GM21515 (cell line): Measurements from ENCODE around the gene CASP10.

Experiments used
- ATAC-seq: cut with Tn5 transposase; IDR thresholded peaks from one replicate; pipeline ENCODE4 v1.9.1; 2021; ENCODE audit not compliant: unreplicated experiment

The CASP10 gene

DNA sequence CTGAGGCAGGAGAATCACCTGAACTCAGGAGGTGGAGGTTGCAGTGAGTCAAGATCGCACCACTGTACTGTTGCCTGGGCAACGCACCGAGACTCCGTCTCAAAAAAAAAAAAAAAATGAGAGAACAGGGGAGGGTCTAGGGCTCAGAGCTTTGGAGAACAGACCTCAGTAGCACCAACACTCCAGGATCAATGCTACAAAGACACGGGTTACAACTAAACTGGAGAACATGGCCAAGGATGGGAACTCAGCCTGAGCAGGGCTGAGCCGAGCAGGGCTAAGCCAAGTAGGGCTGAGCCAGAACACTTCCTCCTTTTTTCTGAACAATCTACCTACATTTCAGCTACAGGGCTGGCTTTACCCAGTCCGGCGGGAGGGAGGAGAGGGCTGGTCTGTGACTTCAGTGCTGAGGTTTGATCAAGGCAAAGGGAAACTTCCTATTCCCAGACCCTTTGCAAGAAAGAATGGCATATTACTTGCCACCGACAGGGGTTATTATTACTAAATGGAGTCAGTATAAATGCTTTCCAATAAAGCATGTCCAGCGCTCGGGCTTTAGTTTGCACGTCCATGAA, 74.5 kb downstream of the CASP10 start:
- ATAC-seq, result peak; percentile 50

DNA sequence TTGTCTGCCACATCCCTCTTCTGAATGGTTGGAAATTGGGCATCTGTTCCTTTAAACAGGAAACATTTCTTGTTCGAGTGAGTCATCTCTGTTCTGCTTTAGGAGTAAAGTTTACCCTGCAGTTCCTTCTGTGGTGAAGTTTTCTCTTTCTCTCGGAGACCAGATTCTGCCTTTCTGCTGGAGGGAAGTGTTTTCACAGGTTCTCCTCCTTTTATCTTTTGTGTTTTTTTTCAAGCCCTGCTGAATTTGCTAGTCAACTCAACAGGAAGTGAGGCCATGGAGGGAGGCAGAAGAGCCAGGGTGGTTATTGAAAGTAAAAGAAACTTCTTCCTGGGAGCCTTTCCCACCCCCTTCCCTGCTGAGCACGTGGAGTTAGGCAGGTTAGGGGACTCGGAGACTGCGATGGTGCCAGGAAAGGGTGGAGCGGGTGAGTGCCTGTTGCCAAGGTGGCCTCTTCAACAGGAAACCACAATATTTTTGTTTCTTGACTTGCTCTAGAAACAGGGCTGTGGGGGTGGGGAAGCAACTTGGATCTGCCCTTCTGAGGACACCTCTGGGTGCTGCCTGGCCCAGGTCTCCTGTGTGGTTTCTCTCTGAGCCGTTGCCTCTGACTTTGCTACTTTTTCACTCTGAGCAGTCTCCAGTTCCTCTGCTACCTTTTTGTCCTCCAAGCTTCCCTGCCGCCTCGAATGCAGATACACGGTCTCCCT, 75.2 kb downstream of the CASP10 start:
- ATAC-seq, result peak; percentile 65

DNA sequence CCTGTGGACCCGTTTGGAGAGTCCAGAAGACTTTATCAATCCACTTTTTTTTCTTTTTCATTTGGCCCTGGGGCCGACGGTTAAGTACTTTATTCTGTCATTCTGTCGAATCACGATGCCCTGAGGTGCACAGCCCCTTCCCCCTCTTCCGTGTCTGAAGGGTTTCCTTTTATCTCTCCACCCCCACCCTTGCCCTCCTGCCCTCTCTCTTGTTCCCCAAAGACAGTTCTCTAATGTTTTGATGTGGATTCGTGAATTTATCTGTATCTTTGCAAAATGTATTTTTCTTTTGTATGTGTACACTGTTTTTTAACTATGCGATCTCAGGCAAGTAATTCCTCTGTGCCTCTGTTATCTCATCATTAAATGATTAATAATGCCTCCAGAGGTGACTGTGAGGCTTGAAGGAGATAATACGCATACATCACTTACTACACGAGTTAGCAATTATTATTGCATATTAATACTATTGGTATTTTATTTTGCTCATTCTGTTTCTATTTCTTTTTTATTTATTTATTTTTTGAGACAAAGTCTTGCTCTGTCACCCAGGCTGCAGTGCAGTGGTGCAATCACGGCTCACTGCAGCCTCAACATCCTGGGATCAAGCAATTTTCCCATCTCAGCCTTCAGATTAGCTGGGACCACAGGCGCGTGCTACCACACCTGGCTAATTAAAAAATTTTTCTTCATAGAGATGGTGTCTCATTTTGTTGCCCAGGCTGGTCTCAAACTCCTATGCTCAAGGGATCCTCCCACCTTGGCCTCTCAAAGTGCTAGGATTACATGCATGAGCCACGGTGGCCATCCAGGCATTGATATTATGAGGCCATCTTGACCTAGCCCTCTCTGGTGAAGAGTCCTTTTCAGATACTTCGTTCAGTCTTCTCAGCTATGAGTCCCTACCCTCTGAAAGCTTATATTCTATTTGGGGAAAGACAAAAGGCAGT, 76.0 kb downstream of the CASP10 start:
- no peak for ATAC-seq

DNA sequence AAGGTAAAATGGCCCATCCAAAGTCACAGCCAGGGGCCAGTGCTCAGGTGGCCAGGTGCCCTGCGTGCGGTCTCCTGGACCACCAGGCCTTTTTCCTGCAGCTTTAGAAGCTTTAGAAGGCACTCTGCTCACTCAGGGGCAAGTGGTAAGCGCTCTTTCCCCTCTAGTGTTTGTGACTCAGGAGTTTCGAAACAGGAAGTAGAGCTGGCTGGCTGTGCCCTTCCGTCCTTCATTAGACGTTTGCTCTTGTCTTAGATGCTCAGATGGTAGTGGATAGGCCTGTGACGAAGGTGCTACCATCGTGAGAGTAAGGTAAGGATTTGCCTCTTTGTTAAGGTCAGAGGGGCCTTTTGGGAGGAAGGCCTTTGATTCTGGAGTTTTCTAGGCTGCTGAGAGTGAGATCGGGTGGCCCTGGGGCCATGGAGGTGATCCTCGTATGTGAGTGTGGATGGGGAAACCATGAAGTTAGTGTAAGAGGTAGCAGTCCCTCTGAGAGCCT, 77.4 kb downstream of the CASP10 start, which contains the start of gene CASP8:
TSS of gene CASP8 (plus strand) at position 235 of the 499 bp plus-strand sequence. CDS start 5,951 bp downstream, outside the sequence.
- no peak for ATAC-seq

DNA sequence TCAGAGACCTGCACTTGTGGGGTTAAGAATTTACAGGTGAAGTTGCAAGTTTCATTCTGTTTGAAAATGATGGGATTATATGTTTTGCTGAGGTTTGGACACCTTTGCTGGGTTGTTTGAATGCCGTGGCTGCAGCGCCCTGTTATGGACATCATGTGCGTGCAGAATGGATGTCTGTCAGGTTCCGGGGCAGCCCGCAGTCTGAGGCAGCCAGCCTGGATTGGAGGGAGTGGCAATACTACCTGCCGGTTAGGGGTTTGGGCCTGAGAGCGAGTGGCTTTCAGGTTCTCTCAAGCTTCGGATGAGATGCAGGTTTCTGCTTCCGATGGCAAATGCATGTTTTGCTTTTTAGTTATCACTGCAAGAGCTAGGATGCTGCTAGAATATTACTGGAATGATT, 78.5 kb downstream of the CASP10 start:
- no peak for ATAC-seq

DNA sequence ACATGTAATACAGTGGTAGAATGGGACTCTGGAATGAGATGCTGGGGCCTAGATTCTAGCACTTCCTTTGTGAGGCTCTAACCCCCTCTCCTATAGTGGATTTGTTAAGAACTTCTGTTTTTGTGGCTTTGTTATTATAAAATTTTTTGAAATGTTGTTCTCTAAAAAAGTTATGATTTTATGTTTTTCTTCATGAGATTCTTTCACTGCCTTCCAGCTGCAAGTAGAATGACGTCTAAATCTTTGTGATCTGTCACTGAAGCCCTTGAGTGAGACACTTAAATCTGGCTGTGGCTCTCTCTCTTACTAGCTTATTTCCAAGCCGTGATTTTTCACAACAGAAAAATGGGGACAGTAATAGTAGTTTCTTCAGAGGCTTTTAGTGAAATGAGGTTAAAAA, 79.0 kb downstream of the CASP10 start:
- no peak for ATAC-seq

DNA sequence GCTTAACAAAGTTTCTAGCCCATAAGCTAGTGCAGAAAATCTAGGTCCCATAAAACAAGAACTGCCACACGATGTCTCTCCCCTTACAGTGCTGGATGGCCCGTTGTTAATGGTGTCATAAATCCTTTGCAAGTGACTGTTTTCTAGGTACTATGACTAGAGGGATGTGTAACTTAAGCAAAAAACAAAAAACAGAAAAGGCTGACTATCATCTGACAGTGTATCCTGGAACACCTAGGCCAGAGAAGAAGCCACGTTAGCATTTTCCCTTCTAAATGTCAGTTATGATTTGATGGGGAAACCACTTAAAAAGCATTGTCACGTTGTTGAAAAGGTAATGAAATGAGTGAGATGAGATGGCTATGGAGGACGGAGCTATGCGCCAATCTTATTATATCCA, 79.8 kb downstream of the CASP10 start:
- ATAC-seq, result no peak

DNA sequence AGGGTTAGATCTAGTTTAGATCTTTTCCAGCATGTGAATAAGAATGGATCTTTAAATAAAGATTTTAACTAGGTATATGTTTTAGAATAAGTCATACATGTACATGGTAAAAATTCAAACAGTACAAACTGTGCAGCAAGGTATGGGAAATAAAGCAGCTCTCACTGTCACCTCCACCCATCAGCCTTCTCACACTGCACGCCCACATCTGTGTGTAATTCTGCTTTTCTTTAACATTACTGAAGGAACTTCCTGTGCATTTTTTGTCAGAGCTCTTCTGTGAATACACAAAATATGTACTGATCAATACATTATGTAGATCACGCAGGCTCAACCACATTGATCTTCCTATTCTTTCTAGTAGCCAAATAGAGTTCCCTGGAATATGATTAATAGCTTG, 80.8 kb downstream of the CASP10 start:
- ATAC-seq, result no peak

DNA sequence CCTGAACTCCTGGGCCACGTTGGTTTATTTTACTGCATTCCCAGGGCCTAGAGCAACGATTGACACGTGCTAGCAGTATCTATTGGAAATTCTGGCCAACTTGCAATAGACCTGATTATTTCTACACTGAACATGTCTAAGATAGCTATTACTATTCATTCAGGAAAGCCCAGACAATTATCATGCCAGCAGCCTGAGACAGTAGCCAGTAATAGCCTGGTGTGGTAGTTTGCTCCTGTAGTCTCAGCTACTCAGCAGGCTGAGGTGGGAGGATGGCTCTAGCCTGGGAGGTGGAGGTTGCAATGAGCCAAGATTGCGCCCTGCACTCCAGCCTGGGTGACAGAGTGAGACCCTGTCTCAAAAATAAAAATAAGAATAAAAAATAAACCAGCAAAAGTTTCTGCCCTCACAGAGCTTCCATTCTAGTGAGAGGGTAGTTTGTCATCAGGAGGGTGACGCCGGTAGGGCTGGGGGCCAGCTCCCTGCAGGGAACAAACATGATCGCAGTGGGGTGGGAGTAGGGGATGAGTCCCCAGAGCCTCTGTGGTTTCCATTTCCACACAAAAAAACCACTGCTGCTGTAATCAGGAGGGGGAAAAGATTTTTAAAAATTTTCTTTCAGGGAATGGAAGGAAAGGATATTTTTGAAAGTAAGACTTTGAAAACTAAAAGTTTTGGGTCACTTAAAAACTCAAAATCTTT, 81.7 kb downstream of the CASP10 start:
- ATAC-seq, result no peak

DNA sequence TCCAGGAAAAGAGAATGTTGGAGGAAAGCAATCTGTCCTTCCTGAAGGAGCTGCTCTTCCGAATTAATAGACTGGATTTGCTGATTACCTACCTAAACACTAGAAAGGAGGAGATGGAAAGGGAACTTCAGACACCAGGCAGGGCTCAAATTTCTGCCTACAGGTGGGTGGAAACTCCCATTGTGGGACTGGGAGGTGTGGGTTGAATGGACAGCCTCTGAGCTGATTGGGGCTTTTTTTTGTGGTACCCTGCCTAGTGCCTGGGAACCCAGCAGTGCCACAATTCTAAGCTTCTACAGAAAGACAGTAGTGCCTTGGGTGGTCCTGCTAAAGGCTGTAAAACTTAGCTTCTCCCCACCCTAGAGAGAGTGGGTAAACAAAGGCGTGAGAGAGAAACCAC, 83.7 kb downstream of the CASP10 start:
- no peak for ATAC-seq

DNA sequence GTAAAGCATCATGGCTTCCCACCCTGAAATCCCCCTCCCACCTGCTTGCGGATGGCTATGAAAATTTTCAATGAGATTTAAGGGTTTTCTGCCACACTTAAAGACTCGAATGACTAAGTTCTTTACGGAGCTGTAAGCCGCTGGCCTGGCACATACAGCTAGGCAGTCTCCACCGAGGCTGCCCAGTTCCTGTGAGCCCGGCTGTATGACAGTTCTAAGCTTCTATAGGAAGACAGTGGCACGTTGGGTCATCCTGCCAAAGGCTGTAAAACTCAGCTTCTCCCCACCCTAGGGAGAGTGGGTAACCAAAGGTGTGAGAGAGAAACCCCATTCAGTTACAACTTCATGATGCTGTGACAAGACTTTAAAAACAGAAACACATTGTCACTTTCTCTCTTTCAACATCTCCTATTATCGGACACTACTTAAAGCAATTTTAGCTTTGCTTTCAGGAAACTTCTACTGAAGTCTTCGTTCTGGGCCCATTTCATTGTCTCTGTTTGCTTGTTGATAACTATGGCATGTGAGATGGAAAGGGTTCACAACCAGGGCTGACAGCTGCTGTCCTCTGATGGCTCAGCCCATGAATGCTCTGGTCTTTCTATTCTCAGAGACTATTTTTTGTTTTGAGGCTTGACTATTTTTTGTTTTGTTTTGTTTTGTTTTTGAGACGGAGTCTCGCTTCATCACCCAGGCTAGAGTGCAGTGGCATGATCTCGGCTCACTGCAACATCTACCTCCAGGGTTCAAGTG, 84.5 kb downstream of the CASP10 start:
- ATAC-seq, result no peak

DNA sequence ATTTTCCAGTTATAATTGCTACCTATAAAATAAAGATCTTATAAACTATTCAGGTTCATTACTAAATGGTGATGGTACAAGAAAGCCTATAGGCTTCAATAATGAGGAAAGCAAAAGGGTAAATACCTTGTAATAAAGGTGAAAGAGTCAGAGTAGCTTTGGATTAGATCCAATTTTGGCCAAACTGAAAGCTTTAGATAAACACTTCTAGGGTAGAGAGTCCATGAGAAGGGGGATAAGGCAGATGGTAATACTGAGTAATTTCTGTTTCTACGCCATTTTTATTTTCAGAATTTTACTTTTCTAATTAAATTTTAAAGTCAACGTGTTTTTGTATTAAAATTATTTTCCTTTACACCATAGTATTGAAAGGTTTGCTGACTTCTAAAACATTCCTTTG, 86.8 kb downstream of the CASP10 start:
- ATAC-seq, result no peak

DNA sequence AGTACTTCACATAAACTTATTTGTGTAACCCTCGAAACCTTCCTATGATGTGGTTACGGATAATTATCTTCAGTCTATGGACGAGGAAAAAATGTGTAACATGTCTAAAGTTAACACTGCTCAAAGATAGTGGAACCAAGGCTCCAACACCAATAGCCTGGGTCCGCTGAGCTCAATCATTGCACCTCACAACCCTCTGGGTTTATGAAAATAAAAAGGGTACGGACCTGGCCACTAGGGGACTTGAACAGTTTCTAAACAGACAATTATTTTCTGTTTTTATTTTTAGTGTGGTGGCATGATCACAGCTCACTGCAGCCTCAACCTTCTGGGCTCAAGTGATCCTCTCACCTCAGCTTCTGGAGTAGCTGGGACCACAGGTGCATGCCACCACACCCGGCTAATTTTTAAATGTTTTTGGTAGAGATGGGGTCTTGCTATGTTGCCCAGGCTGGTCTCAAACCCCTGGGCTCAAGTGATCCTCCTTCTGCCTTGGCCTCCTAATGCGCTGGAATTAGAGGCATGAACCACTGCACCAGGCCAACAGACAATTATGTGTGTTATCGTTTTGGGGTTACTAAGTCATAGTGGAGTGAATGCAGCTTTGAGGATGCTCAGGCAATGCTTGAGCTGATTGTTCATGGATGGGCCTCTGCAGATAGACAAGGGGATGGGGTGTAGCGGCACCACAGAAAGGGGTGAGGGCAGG, 87.5 kb downstream of the CASP10 start:
- ATAC-seq, result no peak

DNA sequence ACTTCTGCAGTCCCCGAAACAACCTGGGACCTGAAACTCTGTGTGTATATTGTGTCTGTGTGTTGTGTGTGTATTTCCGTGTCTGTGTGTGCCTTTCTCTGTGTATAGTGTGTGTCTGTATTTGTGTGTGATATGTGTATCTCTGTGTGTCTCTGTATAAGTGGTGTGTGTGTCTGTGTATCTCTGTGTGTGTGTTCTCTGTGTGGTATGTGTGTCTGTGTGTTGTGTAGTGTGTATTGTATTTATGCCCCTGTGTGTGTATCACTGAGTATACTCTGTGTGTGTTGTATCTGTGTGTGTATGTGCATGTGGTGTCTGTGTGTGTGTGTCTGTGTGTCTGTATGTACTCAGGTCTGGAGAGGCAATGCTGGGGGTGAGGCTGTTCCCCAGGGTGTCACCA, 89.0 kb downstream of the CASP10 start:
- no peak for ATAC-seq

DNA sequence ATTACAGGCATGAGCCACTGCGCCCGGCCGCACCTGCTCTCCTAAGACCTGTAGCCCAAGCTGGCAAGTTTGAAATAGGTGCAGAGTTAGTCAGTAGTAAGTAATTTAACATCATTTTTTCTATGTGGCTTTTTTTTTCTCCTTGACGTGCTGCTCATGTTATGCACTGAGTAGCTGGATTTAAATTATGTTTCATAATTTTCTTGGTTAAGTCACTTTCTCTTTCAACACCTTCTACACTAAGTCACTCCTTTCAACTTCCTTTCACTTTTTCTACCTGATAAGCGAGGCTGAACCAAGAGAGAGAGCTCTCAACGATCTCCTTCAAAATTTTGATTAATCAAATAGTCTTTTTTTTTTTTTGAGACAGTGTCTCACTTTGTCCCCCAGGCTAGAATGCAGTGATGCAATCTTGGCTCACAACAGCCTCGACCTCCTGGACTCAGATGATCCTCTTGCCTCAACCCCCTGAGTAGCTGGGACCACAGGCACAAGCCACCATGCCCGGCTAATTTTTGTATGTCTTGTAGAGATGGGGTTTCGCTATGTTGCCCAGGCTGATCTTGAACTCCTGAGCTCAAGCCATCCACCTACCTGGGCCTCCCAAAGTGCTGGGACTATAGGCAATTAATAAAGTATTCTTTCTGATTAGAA, 90.5 kb downstream of the CASP10 start:
- no peak for ATAC-seq

DNA sequence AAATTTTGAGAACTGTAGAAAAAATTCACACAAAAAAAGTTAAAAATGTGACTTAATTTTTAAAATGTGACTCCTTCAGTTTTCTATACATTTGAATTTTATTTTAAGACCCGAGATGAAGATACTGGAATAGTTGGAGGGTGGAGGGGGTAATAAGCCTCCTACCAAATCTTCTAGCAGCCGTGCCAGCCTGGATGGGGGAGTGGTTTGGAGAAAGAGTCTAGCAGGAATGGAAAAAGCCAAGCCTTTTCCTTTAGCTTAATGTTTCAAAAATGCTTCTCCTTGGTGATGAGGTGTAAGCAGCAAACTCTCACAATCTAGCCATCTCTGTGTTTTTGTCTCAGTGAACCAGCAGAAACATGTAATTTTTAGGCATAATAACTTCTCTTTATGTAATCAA, 92.1 kb downstream of the CASP10 start:
- no peak for ATAC-seq

DNA sequence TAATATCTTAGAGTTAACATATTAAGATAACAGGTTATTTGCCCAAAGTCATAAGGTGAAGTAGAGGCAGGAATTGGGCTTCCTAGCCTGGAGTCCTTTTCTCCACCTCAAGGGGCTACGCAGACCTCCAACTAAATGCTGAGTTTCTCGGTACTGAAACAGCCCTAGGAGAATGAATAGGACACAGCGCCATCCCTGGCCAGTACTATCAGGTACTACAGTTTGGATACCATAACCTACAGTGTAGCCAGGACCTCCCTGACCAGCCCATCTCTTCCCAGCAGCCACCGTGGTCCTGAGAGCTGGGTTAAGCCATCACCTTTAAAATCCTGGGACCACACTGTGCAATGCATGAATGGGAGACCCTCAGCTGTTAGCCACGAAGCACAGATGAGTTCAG, 93.0 kb downstream of the CASP10 start:
- no peak for ATAC-seq

DNA sequence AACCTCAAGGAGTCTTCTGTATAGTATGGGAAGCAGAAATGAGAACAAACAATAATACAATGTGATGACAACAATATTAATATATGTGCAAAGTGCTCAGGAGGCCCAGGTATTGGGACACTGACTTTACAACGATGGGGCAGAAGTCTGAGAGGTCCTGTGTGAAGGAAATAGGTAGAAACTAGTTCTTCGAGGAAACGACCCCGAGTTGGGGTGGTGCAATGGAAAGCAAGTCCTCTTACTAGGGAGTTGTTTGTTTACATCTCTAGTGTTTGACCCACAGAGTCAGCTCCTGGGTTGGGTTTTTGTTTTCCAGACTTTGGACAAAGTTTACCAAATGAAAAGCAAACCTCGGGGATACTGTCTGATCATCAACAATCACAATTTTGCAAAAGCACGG, 93.6 kb downstream of the CASP10 start:
- no peak for ATAC-seq
